ENCODE results near the gene KIF16B.

GRCh38 chr20:16537918-16538317 lies 35.3 kb downstream of the KIF16B start:
- no peak for TF ChIP-seq TOX (CRISPR knock-in tag; IDR thresholded peaks at IDR 0.05; ENCODE audit: borderline replicate concordance)
- TF ChIP-seq ZNF70 (CRISPR knock-in tag; IDR thresholded peaks at IDR 0.05): no peak
- no peak for TF ChIP-seq ZFP30 (CRISPR knock-in tag; IDR thresholded peaks at IDR 0.05)
- TF ChIP-seq ZNF8 (CRISPR knock-in tag; IDR thresholded peaks at IDR 0.05): no peak
- TF ChIP-seq ZNF565 (CRISPR knock-in tag; conservative IDR thresholded peaks at IDR 0.05; ENCODE audit: low read depth): no peak
- no peak for TF ChIP-seq BACH2 (CRISPR knock-in tag; IDR thresholded peaks at IDR 0.05; ENCODE audit: borderline replicate concordance)
- TF ChIP-seq ARNTL (CRISPR knock-in tag; IDR thresholded peaks at IDR 0.05; ENCODE audit: borderline replicate concordance, low read depth): no peak
- TF ChIP-seq ZC3H10 (CRISPR knock-in tag; IDR thresholded peaks at IDR 0.05): no peak
- TF ChIP-seq PATZ1 (CRISPR knock-in tag; IDR thresholded peaks at IDR 0.05; ENCODE audit: borderline replicate concordance): no peak
- no peak for TF ChIP-seq TSHZ2 (CRISPR knock-in tag; IDR thresholded peaks at IDR 0.05)
- TF ChIP-seq CSRNP3 (CRISPR knock-in tag; IDR thresholded peaks at IDR 0.05): no peak

Data from SK-N-SH treated with all-trans-retinoic acid at 6 μM for 48 hours (cell line).